ENCODE results near the gene TCOF1.

GRCh38 chr5:150402901-150403342 is 45.4 kb downstream of the TCOF1 start:
- TF ChIP-seq CTCF (conservative IDR thresholded peaks at IDR 0.05; ENCODE audit: low read depth, low read length) (no peak), EZH2 (IDR thresholded peaks at IDR 0.05; ENCODE audit: borderline replicate concordance, low read depth, low read length, poor library complexity, severe bottlenecking) (no peak)
